Left lung (tissue), 10 donors: ENCODE data around the gene TCIRG1. TPM values are rescaled to one million over a fixed set of nuclear protein-coding genes. Genes with fewer than 3 reads are reported as not detected.

Experiments
- ATAC-seq: fragments of 200-7000 bp; cut with Tn5 transposase; one replicate; pipeline ENCODE4 v1.9.1; 2020; ENCODE audit warnings: moderate library complexity
- DNase-seq, 4 donors: peaks; one replicate each; pipeline ENCODE4 v3.0.0-alpha.2; 2013 to 2020
- H3K27ac ChIP-seq, 2 donors: fragments of 200-600 bp; sonication (generic) in 1 of 2; one replicate each; pipeline versions ENCODE4 v1.5.0 to v1.8.0; 2020 to 2021
- H3K27me3 ChIP-seq, 2 donors: fragments of 200-600 bp; sonication (generic) in 1 of 2; one replicate each; pipeline versions ENCODE4 v1.5.0 to v1.8.0; 2020 to 2021
- H3K36me3 ChIP-seq, 2 donors: fragments of 200-600 bp; sonication (generic) in 1 of 2; one replicate each; pipeline versions ENCODE4 v1.5.0 to v1.8.0; 2020 to 2021
- H3K4me1 ChIP-seq, 2 donors: fragments of 200-600 bp; one replicate each; pipeline ENCODE4 v1.8.0; 2021
- H3K4me3 ChIP-seq, 2 donors: fragments of 200-600 bp; sonication (generic) in 1 of 2; one replicate each; pipeline versions ENCODE4 v1.5.0 to v1.8.0; 2020 to 2021; ENCODE audit warnings: mild to moderate bottlenecking in 1 of 2
- H3K9me3 ChIP-seq, 2 donors: fragments of 200-600 bp; sonication (generic) in 1 of 2; one replicate each; pipeline versions ENCODE4 v1.5.0 to v1.8.0; 2020 to 2021
- CTCF ChIP-seq, 2 donors: fragments of 200-600 bp; sonication (generic) in 1 of 2; IDR thresholded peaks; one replicate each; pipeline versions ENCODE4 v1.5.0 to v1.8.0; 2021; ENCODE audit warnings: antibody characterized with exemption in 2 of 2
- intact Hi-C, 2 donors: fragments of 100-400 bp; cut with DNase I; formaldehyde crosslinking; loops; one replicate each; pipeline versions ENCODE4 v1.11.2 to v1.14.2; 2022
- polyA plus RNA-seq, 6 donors: library from polyadenylated mRNA; unstranded; fragments of 120-200 nt; gene quantifications; one replicate each; pipeline ENCODE4 v1.2.1, GENCODE V29; 2013; ENCODE audit not compliant: insufficient read length in 6 of 6
- total RNA-seq, 2 donors: library from RNA; stranded (reverse); fragmentation: NEBNext Ultra II Directional; extraction: Animal tissue kit (Norgen Biotek cat#: 25700); gene quantifications; one replicate each; pipeline ENCODE4 v1.2.1, GENCODE V29; 2021
- donor health status: DM: no; HTN: yes; CAD: no.
- donor health status: DM: no; HTN: no; CAD: no.

TCIRG1 gene
- total and polyA plus RNA-seq, 8 donors, result 24.3 to 323 (median 37.7) TPM

- DNase-seq (no peak), ATAC-seq (peak; percentile 4)
- H3K9me3 ChIP-seq, result no peaks in the 10 kb centered on the region
- no peak for TF ChIP-seq CTCF (IDR thresholded peaks at IDR 0.05)
- no peak overlapping the region for H3K27ac ChIP-seq
- peaks cover 5 to 46% of the 10 kb centered on the region in 2 donors for H3K4me1 ChIP-seq
- peaks cover 0 to 8% of the 10 kb centered on the region in 2 donors for H3K27me3 ChIP-seq
- no peak overlapping the region for H3K4me3 ChIP-seq
- H3K36me3 ChIP-seq, result peaks cover 0 to 67% of the 10 kb centered on the region in 2 donors
- intact Hi-C loops, result no loop called here
Measured at GRCh38 chr11:67996051-67996450, 42.8 kb upstream of the TCIRG1 start.

- ATAC-seq (peak; percentile 96), DNase-seq (peak in 2 of 4 donors; percentile 80 to 94)
- no peaks in the 10 kb centered on the region for H3K9me3 ChIP-seq
- H3K27ac ChIP-seq, result no peak overlapping the region
- H3K27me3 ChIP-seq, result no peaks in the 10 kb centered on the region
- no peak overlapping the region for H3K4me3 ChIP-seq
- no peak for TF ChIP-seq CTCF (IDR thresholded peaks at IDR 0.05)
- peaks cover 5 to 46% of the 10 kb centered on the region in 2 donors for H3K4me1 ChIP-seq
- intact Hi-C loops, result no loop called here
- H3K36me3 ChIP-seq, result peaks cover 0 to 61% of the 10 kb centered on the region in 2 donors
Measured at GRCh38 chr11:67996622-67997474, 42.0 kb upstream of the TCIRG1 start.

- intact Hi-C loops, result no loop called here
- Histone ChIP-seq H3K4me1 (peaks cover 5 to 51% of the 10 kb centered on the region in 2 donors), H3K27me3 (no peaks in the 10 kb centered on the region), H3K27ac (no peak overlapping the region), H3K9me3 (no peaks in the 10 kb centered on the region), H3K4me3 (no peak overlapping the region), H3K36me3 (peaks cover 0 to 61% of the 10 kb centered on the region in 2 donors)
- DNase-seq (peak in 1 of 4 donors; percentile 79), ATAC-seq (no peak)
- TF ChIP-seq CTCF (IDR thresholded peaks at IDR 0.05), result no peak
Measured at GRCh38 chr11:67997475-67997921, 41.3 kb upstream of the TCIRG1 start.

- no peak overlapping the region for H3K27ac ChIP-seq
- DNase-seq, result peak in 2 of 4 donors; percentile 10 to 48
- H3K27me3 ChIP-seq, result no peaks in the 10 kb centered on the region
- peaks cover 5 to 60% of the 10 kb centered on the region in 2 donors for H3K4me1 ChIP-seq
- no peak for TF ChIP-seq CTCF (IDR thresholded peaks at IDR 0.05)
- peaks cover 0 to 54% of the 10 kb centered on the region in 2 donors for H3K36me3 ChIP-seq
- H3K4me3 ChIP-seq, result no peak overlapping the region
- H3K9me3 ChIP-seq, result no peaks in the 10 kb centered on the region
- no peak for ATAC-seq
- intact Hi-C loops, result no loop called here
Measured at GRCh38 chr11:67998150-67999045, 40.4 kb upstream of the TCIRG1 start.
